Endothelial cell (in vitro differentiated cells): ENCODE measurements around the gene PIGM. TPM values are rescaled to one million over a fixed set of nuclear protein-coding genes. Genes with fewer than 3 reads are reported as not detected.

ENCODE experiments used
- DNase-seq: peaks from one replicate; pipeline ENCODE4 v3.0.0; 2021; ENCODE audit warnings: low spot score
- H3K27ac Mint-ChIP-seq: one replicate; pipeline ENCODE4 v1.8.0; 2021; ENCODE audit warnings: mixed read lengths, inconsistent platforms; ENCODE audit not compliant: unreplicated experiment
- H3K27me3 Mint-ChIP-seq: one replicate; pipeline ENCODE4 v1.8.0; 2021; ENCODE audit warnings: mild to moderate bottlenecking, moderate library complexity, mixed read lengths, inconsistent platforms; ENCODE audit not compliant: unreplicated experiment
- H3K36me3 Mint-ChIP-seq: one replicate; pipeline ENCODE4 v1.8.0; 2021; ENCODE audit warnings: mild to moderate bottlenecking, low read depth, mixed read lengths, inconsistent platforms; ENCODE audit not compliant: unreplicated experiment
- H3K4me1 Mint-ChIP-seq: one replicate; pipeline ENCODE4 v1.8.0; 2021; ENCODE audit warnings: mild to moderate bottlenecking, mixed read lengths, inconsistent platforms; ENCODE audit not compliant: unreplicated experiment
- H3K4me3 Mint-ChIP-seq: one replicate; pipeline ENCODE4 v1.8.0; 2021; ENCODE audit warnings: mild to moderate bottlenecking, mixed read lengths, inconsistent platforms; ENCODE audit not compliant: unreplicated experiment
- H3K9me3 Mint-ChIP-seq: one replicate; pipeline ENCODE4 v1.8.0; 2021; ENCODE audit warnings: mixed read lengths, inconsistent platforms; ENCODE audit not compliant: unreplicated experiment
- total RNA-seq: library from RNA; stranded (reverse); fragmentation: NEBNext Ultra II Directional; extraction: Animal tissue kit (Norgen Biotek cat#: 25700); gene quantifications from one replicate; pipeline ENCODE4 v1.2.1, GENCODE V29; 2021; ENCODE audit not compliant: unreplicated experiment
- TF ChIP-seq, protein P1 (sequence below): fragments of 200-600 bp; sonication (generic); IDR thresholded peaks from one replicate; pipeline ENCODE4 v1.5.0; 2021; ENCODE audit warnings: antibody characterized with exemption; ENCODE audit not compliant: unreplicated experiment

The PIGM gene
- total RNA-seq, 1 donor from 2014 or later: 6.0 TPM

GRCh38 chr1:160078512-160079195, 46.9 kb upstream of the PIGM start:
- Mint-ChIP-seq H3K9me3 (no peaks in the 10 kb centered on the region), H3K27ac (no peak overlapping the region), H3K4me1 (peaks cover 16% of the 10 kb centered on the region), H3K36me3 (no peaks in the 10 kb centered on the region), H3K4me3 (no peak overlapping the region), H3K27me3 (peaks cover 18% of the 10 kb centered on the region)
- TF ChIP-seq, protein P1, sequence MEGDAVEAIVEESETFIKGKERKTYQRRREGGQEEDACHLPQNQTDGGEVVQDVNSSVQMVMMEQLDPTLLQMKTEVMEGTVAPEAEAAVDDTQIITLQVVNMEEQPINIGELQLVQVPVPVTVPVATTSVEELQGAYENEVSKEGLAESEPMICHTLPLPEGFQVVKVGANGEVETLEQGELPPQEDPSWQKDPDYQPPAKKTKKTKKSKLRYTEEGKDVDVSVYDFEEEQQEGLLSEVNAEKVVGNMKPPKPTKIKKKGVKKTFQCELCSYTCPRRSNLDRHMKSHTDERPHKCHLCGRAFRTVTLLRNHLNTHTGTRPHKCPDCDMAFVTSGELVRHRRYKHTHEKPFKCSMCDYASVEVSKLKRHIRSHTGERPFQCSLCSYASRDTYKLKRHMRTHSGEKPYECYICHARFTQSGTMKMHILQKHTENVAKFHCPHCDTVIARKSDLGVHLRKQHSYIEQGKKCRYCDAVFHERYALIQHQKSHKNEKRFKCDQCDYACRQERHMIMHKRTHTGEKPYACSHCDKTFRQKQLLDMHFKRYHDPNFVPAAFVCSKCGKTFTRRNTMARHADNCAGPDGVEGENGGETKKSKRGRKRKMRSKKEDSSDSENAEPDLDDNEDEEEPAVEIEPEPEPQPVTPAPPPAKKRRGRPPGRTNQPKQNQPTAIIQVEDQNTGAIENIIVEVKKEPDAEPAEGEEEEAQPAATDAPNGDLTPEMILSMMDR: peak; percentile 88
- peak; percentile 61 for DNase-seq

GRCh38 chr1:160077486-160077885, 45.7 kb upstream of the PIGM start:
- H3K27ac Mint-ChIP-seq: no peak overlapping the region
- TF ChIP-seq, protein P1: no peak
- no peaks in the 10 kb centered on the region for H3K36me3 Mint-ChIP-seq
- H3K27me3 Mint-ChIP-seq: peaks cover 12% of the 10 kb centered on the region
- no peak overlapping the region for H3K4me3 Mint-ChIP-seq
- no peaks in the 10 kb centered on the region for H3K9me3 Mint-ChIP-seq
- peaks cover 12% of the 10 kb centered on the region for H3K4me1 Mint-ChIP-seq
- DNase-seq: no peak

GRCh38 chr1:160076295-160076694, 44.5 kb upstream of the PIGM start:
- TF ChIP-seq, protein P1: no peak
- peaks cover 13% of the 10 kb centered on the region for H3K27me3 Mint-ChIP-seq
- DNase-seq: no peak
- no peaks in the 10 kb centered on the region for H3K9me3 Mint-ChIP-seq
- H3K27ac Mint-ChIP-seq: no peak overlapping the region
- H3K36me3 Mint-ChIP-seq: no peaks in the 10 kb centered on the region
- H3K4me1 Mint-ChIP-seq: peaks cover 3% of the 10 kb centered on the region
- no peak overlapping the region for H3K4me3 Mint-ChIP-seq

GRCh38 chr1:160075836-160076235, 44.0 kb upstream of the PIGM start:
- Mint-ChIP-seq H3K9me3 (no peaks in the 10 kb centered on the region), H3K4me3 (no peak overlapping the region), H3K27ac (no peak overlapping the region), H3K36me3 (no peaks in the 10 kb centered on the region), H3K4me1 (peaks cover 3% of the 10 kb centered on the region), H3K27me3 (peaks cover 9% of the 10 kb centered on the region)
- DNase-seq: no peak
- TF ChIP-seq, protein P1: no peak

- TF ChIP-seq, protein P1: no peak
- no peak for DNase-seq
- Mint-ChIP-seq H3K4me3 (no peak overlapping the region), H3K27me3 (peaks cover 8% of the 10 kb centered on the region), H3K36me3 (no peaks in the 10 kb centered on the region), H3K9me3 (no peaks in the 10 kb centered on the region), H3K27ac (no peak overlapping the region), H3K4me1 (peaks cover 3% of the 10 kb centered on the region)
These were observed 43.1 kb upstream of the PIGM start for GRCh38 chr1:160074865-160075264.
